HepG2 (cell line): Measurements from ENCODE around the gene EXO1. TPM values are rescaled to one million over a fixed set of nuclear protein-coding genes. Genes with fewer than 3 reads are reported as not detected.
A peak's percentile ranks its signal among the peaks of the same experiment; 100 is the strongest.

Experiments used
- ADNP ChIP-seq: sonication (generic); formaldehyde crosslinking; IDR thresholded peaks from 2 replicates; pipeline ENCODE4 v1.4.0; 2020; ENCODE audit warnings: missing genetic modification reagents
- ATAD3A ChIP-seq: sonication (generic); formaldehyde crosslinking; IDR thresholded peaks from 2 replicates; pipeline ENCODE4 v1.4.0; 2020; ENCODE audit warnings: missing genetic modification reagents
- E2F2 ChIP-seq: sonication (generic); formaldehyde crosslinking; IDR thresholded peaks from 2 replicates; pipeline ENCODE4 v1.4.0; 2020; ENCODE audit warnings: missing genetic modification reagents, borderline replicate concordance
- ELF1 ChIP-seq: sonication (generic); formaldehyde crosslinking; IDR thresholded peaks from 2 replicates; pipeline ENCODE4 v1.4.0; 2020; ENCODE audit warnings: missing genetic modification reagents
- FUBP1 ChIP-seq: sonication (generic); formaldehyde crosslinking; IDR thresholded peaks from 2 replicates; pipeline ENCODE4 v1.5.1; 2020; ENCODE audit warnings: missing genetic modification reagents, mild to moderate bottlenecking, borderline replicate concordance
- GATA4 ChIP-seq: sonication (generic); IDR thresholded peaks from 2 replicates; pipeline ENCODE4 v1.6.1; 2016; ENCODE audit warnings: antibody characterized with exemption, low read depth, borderline replicate concordance
- GTF2F1 ChIP-seq: fragments of 150-350 bp; IDR thresholded peaks from 2 replicates; pipeline ENCODE4 v1.6.1; 2014; ENCODE audit warnings: low read length
- MAFK ChIP-seq, 2 experiments: IDR thresholded peaks in 1 of 2; conservative IDR thresholded peaks in 1 of 2; 2 replicates each; pipeline ENCODE4 v1.6.1; 2011; ENCODE audit warnings: improper control_type of control experiment in 2 of 2, low read length in 2 of 2
- MXI1 ChIP-seq: IDR thresholded peaks from 3 replicates; pipeline ENCODE4 v1.6.1; 2012; ENCODE audit warnings: low read depth, low read length, inconsistent platforms, borderline replicate concordance
- MZF1 ChIP-seq: sonication (generic); formaldehyde crosslinking; IDR thresholded peaks from 2 replicates; pipeline ENCODE4 v1.8.1; 2023; ENCODE audit warnings: mild to moderate bottlenecking, missing genetic modification reagents, borderline replicate concordance
- SIN3A ChIP-seq: IDR thresholded peaks from 2 replicates; pipeline ENCODE4 v1.6.1; 2011; ENCODE audit warnings: low read depth, mild to moderate bottlenecking, control low read depth, low read length, borderline replicate concordance
- TMF1 ChIP-seq: sonication (generic); formaldehyde crosslinking; IDR thresholded peaks from 2 replicates; pipeline ENCODE4 v1.8.1; 2022; ENCODE audit warnings: low read depth, missing genetic modification reagents
- ZMYM2 ChIP-seq: sonication (generic); formaldehyde crosslinking; IDR thresholded peaks from 2 replicates; pipeline ENCODE4 v1.8.0; 2022; ENCODE audit warnings: mild to moderate bottlenecking, missing genetic modification reagents
- ZNF160 ChIP-seq: sonication (generic); formaldehyde crosslinking; IDR thresholded peaks from 2 replicates; pipeline ENCODE4 v1.8.0; 2022; ENCODE audit warnings: mild to moderate bottlenecking, inconsistent platforms, missing genetic modification reagents
- ZNF207 ChIP-seq: fragments of 450-650 bp; IDR thresholded peaks from 2 replicates; pipeline ENCODE4 v1.6.1; 2016; ENCODE audit warnings: antibody characterized with exemption, borderline replicate concordance
- ZNF30 ChIP-seq: sonication (generic); formaldehyde crosslinking; IDR thresholded peaks from 2 replicates; pipeline ENCODE4 v1.5.0; 2020; ENCODE audit warnings: mild to moderate bottlenecking, missing genetic modification reagents
- ZNF572 ChIP-seq: sonication (generic); formaldehyde crosslinking; IDR thresholded peaks from 2 replicates; pipeline ENCODE4 v1.5.1; 2020; ENCODE audit warnings: mild to moderate bottlenecking, missing genetic modification reagents
- ZNF7 ChIP-seq: IDR thresholded peaks from 2 replicates; pipeline ENCODE4 v1.6.1; 2016; ENCODE audit warnings: missing biosample characterization, missing genetic modification reagents
- ZNF761 ChIP-seq: sonication (generic); formaldehyde crosslinking; conservative IDR thresholded peaks from 2 replicates; pipeline ENCODE4 v1.4.0; 2020; ENCODE audit warnings: mild to moderate bottlenecking, missing genetic modification reagents
- ZNF841 ChIP-seq: sonication (generic); formaldehyde crosslinking; IDR thresholded peaks from 2 replicates; pipeline ENCODE4 v1.8.1; 2023; ENCODE audit warnings: missing genetic modification reagents, borderline replicate concordance
- ZNF891 ChIP-seq: sonication (generic); formaldehyde crosslinking; IDR thresholded peaks from 2 replicates; pipeline ENCODE4 v1.5.0; 2020; ENCODE audit warnings: mild to moderate bottlenecking, missing genetic modification reagents
- ZSCAN29 ChIP-seq: sonication (generic); formaldehyde crosslinking; conservative IDR thresholded peaks from 2 replicates; pipeline ENCODE4 v1.4.0; 2020; ENCODE audit warnings: mild to moderate bottlenecking, missing genetic modification reagents
- polyA plus RNA-seq, 8 experiments: library from polyadenylated mRNA; depleted of rRNA in 3 of 8; stranded (reverse) in 7 of 8; unstranded in 1 of 8; fragments of >200 nt; fragmentation: Illumina TruSeq in 4 of 8; extraction: Trizol in 4 of 8; gene quantifications; 2 replicates each; pipeline versions ENCODE4 v1.2.1 to v1.2.3, GENCODE V29; 2011 to 2016; ENCODE audit warnings: low read depth in 4 of 8, missing spikeins in 1 of 8, mixed read lengths in 1 of 8; ENCODE audit not compliant: insufficient read depth in 1 of 8
- total RNA-seq, 5 experiments: library from RNA; depleted of rRNA; stranded (reverse); fragments of >200 nt; fragmentation: Illumina TruSeq; extraction: Trizol; gene quantifications; 2 replicates each; pipeline ENCODE4 v1.2.3, GENCODE V29; 2016; ENCODE audit warnings: low read depth in 1 of 5

Gene EXO1
- total and polyA plus RNA-seq, 2 of the 13 experiments (the other 11 are each of a cell fraction or from before 2014, with no cell fraction given): 3.2 to 26.1 TPM

DNA sequence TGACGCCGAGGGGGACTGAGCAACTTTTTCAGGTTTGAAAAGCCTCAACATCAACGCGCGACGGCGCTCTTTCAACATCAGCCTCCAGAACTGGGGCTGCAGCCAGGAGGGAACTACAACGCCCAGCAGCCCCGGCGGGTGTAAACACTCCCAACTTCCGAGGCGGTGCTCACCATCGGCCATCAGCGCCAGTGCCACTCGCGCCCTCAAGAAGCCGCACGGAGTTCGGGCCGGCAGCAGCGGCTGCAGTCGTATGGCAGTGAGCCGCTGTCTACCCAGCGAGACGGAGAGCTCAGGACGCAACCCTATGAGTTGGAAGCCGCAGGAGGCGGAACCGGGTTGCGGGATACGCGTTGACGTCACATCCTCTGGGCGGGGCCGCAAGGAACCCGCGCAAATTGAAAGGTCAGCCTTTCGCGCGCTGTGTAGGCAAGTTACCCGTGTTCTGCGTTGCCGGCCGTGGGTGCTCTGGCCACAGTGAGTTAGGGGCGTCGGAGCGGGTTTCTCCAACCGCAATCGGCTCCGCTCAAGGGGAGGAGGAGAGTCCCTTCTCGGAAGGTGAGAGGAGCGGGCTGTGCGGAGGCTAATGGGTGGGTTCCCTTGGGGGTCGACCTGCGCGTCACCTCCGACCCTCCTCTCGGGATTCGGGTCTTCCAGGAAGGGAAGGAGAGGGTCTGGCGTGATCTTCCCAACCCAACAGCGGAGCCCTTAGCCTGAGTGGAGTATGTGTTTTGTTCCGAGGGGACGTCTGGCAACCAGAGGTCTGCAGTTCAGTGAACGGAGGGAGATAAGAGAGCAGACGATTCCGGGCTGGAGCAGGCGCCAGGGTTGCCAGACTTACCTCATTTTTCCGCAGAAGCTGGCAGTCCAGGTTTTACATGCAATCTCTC is at the start of gene EXO1 (continued):
- TF ChIP-seq FUBP1 (CRISPR knock-in tag) (no peak), ELF1 (peak; percentile 90), GTF2F1 (no peak), ATAD3A (no peak), TMF1 (CRISPR knock-in tag) (peak; percentile 84; the same call in 1 of the 2 replicates), ZNF7 (CRISPR knock-in tag) (0 out of 2 replicates have a peak, but pooled peaks have one; percentile 18), ZNF30 (CRISPR knock-in tag) (no peak), ADNP (CRISPR knock-in tag) (no peak), ZMYM2 (CRISPR knock-in tag) (no peak), MAFK (conservative IDR thresholded peaks at IDR 0.05 in 1 of 2, IDR thresholded peaks at IDR 0.05 in 1 of 2; ENCODE audit: low read length in 2 of 2) (peak; percentile 51 to 62; a peak in 3 of 4 replicates), ZNF160 (CRISPR knock-in tag) (peak; percentile 56), GATA4 (no peak), ZSCAN29 (CRISPR knock-in tag) (no peak), ZNF572 (CRISPR knock-in tag) (no peak), ZNF761 (CRISPR knock-in tag) (no peak), ZNF891 (CRISPR knock-in tag) (peak; percentile 18; the same call in 1 of the 2 replicates), MXI1 (peak; percentile 96), SIN3A (peak; percentile 98), ZNF207 (no peak), E2F2 (CRISPR knock-in tag) (peak; percentile 84; the same call in 1 of the 2 replicates), MZF1 (CRISPR knock-in tag) (no peak), ZNF841 (CRISPR knock-in tag) (peak; percentile 78; the same call in 1 of the 2 replicates)
